Measurements from ENCODE around the gene GLT6D1.

DNA sequence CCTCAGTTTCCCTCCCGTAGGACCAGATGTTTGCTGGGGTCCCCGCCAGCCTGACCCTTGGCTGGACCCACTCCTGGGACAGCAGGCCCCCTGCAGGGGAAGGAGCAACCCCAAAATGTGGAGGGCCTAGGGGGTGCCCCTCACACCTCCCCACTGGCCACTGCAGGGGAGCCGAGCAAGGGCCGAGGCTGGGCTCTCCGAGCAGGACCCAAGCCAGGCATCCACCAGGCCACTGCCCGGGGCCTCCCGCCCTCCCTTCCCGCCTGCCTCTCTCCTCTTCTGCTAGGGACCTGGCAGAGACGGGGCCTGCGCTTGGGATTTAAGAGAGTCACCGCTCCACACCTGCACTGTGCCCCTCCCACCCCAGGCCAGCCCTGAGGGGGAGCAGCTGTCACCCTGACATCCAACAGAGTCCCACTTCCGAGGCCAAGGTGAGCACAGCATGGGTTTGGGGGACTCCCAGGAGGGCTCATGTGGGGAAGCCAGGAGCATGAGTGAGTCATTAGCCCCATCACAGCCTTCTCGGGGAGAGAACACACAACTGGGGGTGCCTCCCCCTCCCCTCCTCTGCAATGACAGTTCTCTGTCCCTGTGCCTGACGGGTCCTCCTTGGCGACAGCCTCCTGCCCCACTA is 44.2 kb upstream of the GLT6D1 start:
- no peak for TF ChIP-seq SRF (IDR thresholded peaks at IDR 0.05; ENCODE audit: low read depth, low read length)
- no peak for TF ChIP-seq ZNF777 (CRISPR knock-in tag; IDR thresholded peaks at IDR 0.05)
- no peak for TF ChIP-seq JUN (CRISPR knock-in tag; IDR thresholded peaks at IDR 0.05)
- no peak for TF ChIP-seq FOXJ3 (CRISPR knock-in tag; IDR thresholded peaks at IDR 0.05; ENCODE audit: borderline replicate concordance)
- TF ChIP-seq, protein P1, sequence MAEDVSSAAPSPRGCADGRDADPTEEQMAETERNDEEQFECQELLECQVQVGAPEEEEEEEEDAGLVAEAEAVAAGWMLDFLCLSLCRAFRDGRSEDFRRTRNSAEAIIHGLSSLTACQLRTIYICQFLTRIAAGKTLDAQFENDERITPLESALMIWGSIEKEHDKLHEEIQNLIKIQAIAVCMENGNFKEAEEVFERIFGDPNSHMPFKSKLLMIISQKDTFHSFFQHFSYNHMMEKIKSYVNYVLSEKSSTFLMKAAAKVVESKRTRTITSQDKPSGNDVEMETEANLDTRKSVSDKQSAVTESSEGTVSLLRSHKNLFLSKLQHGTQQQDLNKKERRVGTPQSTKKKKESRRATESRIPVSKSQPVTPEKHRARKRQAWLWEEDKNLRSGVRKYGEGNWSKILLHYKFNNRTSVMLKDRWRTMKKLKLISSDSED (CRISPR knock-in tag; IDR thresholded peaks at IDR 0.05): no peak
- no peak for TF ChIP-seq ETV6 (CRISPR knock-in tag; conservative IDR thresholded peaks at IDR 0.05)
- TF ChIP-seq SMARCC2 (IDR thresholded peaks at IDR 0.05): no peak
- no peak for TF ChIP-seq SP1 (IDR thresholded peaks at IDR 0.05)
- no peak for TF ChIP-seq SP1 (CRISPR knock-in tag; IDR thresholded peaks at IDR 0.05)
- TF ChIP-seq, protein P2, sequence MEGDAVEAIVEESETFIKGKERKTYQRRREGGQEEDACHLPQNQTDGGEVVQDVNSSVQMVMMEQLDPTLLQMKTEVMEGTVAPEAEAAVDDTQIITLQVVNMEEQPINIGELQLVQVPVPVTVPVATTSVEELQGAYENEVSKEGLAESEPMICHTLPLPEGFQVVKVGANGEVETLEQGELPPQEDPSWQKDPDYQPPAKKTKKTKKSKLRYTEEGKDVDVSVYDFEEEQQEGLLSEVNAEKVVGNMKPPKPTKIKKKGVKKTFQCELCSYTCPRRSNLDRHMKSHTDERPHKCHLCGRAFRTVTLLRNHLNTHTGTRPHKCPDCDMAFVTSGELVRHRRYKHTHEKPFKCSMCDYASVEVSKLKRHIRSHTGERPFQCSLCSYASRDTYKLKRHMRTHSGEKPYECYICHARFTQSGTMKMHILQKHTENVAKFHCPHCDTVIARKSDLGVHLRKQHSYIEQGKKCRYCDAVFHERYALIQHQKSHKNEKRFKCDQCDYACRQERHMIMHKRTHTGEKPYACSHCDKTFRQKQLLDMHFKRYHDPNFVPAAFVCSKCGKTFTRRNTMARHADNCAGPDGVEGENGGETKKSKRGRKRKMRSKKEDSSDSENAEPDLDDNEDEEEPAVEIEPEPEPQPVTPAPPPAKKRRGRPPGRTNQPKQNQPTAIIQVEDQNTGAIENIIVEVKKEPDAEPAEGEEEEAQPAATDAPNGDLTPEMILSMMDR (CRISPR knock-in tag; IDR thresholded peaks at IDR 0.05): no peak
- TF ChIP-seq ZBTB20 (CRISPR knock-in tag; IDR thresholded peaks at IDR 0.05; ENCODE audit: borderline replicate concordance, low read depth): no peak
- no peak for TF ChIP-seq ZNF720 (CRISPR knock-in tag; IDR thresholded peaks at IDR 0.05)
